Activated T-helper 17 cell treated with anti-CD3 and anti-CD28 coated beads, Interleukin-2, amount 50 U/mL, for 72 hours (primary cell): ENCODE results near the gene NAPA. TPM values are rescaled to one million over a fixed set of nuclear protein-coding genes. Genes with fewer than 3 reads are reported as not detected.

ENCODE experiments used
- ATAC-seq: fragments of 150-1000 bp; cut with Tn5 transposase; replicated peaks from 2 replicates; pipeline ENCODE4 v1.10.0; 2021; ENCODE audit warnings: mild to moderate bottlenecking, moderate library complexity
- H3K27ac Mint-ChIP-seq: one replicate; pipeline ENCODE4 v1.8.0; 2022; ENCODE audit warnings: mixed read lengths
- H3K27me3 Mint-ChIP-seq: one replicate; pipeline ENCODE4 v1.8.0; 2022; ENCODE audit warnings: mixed read lengths
- H3K36me3 Mint-ChIP-seq: one replicate; pipeline ENCODE4 v1.8.0; 2022; ENCODE audit warnings: low read depth, mild to moderate bottlenecking, mixed read lengths
- H3K4me1 Mint-ChIP-seq: one replicate; pipeline ENCODE4 v1.8.0; 2022; ENCODE audit warnings: mixed read lengths
- H3K4me3 Mint-ChIP-seq: one replicate; pipeline ENCODE4 v1.8.0; 2022; ENCODE audit warnings: mild to moderate bottlenecking, mixed read lengths
- H3K9me3 Mint-ChIP-seq: one replicate; pipeline ENCODE4 v1.8.0; 2022; ENCODE audit warnings: mixed read lengths
- total RNA-seq, 2 donors: library from RNA; stranded (reverse); gene quantifications; one replicate each; pipeline ENCODE4 v1.2.3, GENCODE V29; 2022

NAPA gene
- total RNA-seq, 2 donors from 2014 or later, result 33.7 to 72.4 TPM

DNA sequence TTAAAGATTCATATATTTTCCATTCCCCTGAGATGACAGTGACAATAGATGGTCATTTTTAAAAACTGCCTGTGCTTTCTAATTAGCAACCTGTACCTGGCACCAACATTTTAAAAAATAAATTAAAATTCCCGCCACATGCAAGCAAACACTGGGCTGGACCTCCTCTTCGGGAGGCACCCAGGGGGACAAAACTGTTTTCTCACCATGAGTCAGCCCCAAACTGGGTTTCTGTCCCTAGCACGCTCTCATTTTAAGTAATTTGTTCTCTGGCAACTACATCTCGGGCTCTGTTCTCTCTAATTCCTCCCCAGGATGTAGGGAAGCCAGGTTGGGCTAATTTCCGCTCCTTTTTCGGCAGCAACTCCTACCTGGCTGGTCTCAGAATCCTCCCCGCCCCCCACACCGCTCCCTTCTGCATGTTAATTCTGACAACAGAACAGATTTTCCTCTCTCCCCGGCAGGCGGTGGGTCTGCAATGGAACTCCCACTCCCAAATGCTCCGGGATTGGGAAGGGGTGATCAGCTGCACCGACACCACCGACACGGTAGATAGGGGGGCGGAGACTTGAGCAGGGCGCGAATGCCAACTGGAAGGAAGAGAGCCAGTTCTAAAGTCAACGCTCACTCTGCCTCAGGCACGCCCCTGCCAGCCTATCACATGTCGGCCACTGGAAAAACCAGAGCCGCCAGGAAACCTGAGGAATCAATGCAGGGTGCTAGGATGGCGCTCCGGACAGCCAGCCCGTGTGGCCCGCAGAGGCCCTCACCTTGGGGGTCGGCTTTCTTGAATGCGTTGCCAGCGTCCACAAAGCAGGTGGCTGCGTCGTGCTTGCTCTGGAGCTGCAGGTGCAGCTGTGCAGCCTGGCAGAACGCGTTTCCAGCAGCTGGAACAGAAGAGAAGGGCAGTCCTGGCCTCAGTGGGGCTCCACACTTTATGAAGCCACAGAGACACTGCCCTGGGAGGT lies 14.7 kb downstream of the NAPA start:
- no peak overlapping the region for H3K4me3 Mint-ChIP-seq
- H3K36me3 Mint-ChIP-seq, result peaks cover 45% of the 10 kb centered on the region
- no peak for ATAC-seq
- no peaks in the 10 kb centered on the region for H3K9me3 Mint-ChIP-seq
- no peaks in the 10 kb centered on the region for H3K27me3 Mint-ChIP-seq
- no peak overlapping the region for H3K27ac Mint-ChIP-seq
- H3K4me1 Mint-ChIP-seq, result peaks cover 4% of the 10 kb centered on the region

DNA sequence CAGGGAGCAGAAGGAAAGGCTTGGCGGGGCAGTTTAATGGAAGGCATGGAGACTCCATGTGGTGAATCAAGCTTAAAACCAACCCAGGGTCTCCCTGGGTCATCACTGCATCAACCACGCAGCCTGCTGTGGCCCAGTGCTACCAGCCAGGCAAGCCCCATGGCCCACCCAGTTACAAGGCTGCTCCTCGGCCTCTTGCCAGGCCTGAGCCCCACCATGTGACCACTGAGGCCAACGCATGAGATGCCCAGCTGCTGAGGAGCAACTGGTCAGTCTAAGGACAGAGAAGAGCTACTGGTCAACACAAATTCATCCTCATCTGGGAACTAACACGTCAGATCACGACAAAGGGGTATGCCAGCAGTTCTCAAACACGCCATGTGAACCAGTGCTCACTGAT lies 15.5 kb downstream of the NAPA start:
- H3K27me3 Mint-ChIP-seq, result no peaks in the 10 kb centered on the region

DNA sequence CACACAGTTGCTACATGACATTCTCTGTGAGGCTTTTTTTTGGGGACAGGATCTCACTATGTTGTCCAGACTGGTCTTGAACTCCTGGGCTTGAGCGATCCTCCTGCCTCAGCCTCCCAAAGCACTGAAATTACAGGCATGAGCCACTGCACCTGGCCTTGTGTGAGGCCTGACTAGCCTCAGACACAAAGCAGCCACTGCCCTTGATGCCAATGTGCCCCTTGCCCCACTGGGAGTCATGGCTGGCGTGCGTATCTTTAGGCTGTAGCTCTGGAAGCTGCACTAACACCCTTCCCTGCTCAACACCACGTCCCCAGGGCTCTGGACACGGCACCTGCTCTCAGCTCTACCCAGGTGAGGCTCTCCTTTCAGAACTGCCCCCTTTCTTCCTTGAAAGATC lies 16.3 kb downstream of the NAPA start:
- Mint-ChIP-seq H3K27ac (peak overlapping the region; percentile 62), H3K4me3 (no peak overlapping the region), H3K36me3 (peaks cover 30% of the 10 kb centered on the region), H3K4me1 (no peaks in the 10 kb centered on the region), H3K27me3 (no peaks in the 10 kb centered on the region), H3K9me3 (no peaks in the 10 kb centered on the region)
- no peak for ATAC-seq

More for the DNA sequence above, 15.5 kb downstream of the NAPA start:
- Mint-ChIP-seq H3K27ac (no peak overlapping the region), H3K36me3 (peaks cover 37% of the 10 kb centered on the region), H3K4me1 (no peaks in the 10 kb centered on the region), H3K9me3 (no peaks in the 10 kb centered on the region), H3K4me3 (no peak overlapping the region)
- ATAC-seq, result no peak

DNA sequence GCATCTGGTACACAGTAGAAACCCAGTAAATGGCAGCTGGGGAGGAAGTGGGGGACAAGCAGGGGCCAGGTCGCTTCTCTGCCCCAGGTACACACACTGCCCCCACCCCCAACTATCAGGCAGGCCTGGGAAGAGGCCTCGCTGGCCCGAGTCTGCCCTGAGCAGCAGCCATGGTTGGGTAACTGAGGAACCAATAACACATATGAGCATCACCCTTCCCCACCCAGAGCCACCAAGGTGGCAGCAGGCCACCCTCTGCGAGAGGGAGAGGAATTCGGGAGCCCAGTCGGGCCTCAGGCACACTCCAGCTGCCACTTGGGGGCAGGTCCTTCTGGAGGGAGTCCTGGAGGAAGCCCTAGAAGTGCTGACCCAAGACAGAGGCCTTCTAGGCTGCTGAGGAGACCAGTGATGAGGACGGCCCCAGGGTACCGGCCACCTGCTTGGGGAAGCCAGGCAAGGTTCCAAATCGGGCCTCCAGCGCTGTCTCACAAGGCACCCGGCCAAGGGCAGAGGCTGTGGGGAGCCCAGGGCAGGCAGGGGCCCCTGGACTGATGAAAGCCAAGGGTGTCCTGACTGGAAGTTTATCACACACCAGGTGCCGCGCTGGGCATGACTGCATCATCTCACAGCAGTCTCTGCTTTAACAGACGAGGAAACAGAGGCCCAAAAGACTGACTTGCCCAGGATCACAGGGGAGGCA lies 16.9 kb downstream of the NAPA start:
- Mint-ChIP-seq H3K27me3 (no peaks in the 10 kb centered on the region), H3K27ac (no peak overlapping the region), H3K4me1 (no peaks in the 10 kb centered on the region), H3K36me3 (peaks cover 25% of the 10 kb centered on the region), H3K4me3 (no peak overlapping the region), H3K9me3 (no peaks in the 10 kb centered on the region)
- ATAC-seq, result no peak

DNA sequence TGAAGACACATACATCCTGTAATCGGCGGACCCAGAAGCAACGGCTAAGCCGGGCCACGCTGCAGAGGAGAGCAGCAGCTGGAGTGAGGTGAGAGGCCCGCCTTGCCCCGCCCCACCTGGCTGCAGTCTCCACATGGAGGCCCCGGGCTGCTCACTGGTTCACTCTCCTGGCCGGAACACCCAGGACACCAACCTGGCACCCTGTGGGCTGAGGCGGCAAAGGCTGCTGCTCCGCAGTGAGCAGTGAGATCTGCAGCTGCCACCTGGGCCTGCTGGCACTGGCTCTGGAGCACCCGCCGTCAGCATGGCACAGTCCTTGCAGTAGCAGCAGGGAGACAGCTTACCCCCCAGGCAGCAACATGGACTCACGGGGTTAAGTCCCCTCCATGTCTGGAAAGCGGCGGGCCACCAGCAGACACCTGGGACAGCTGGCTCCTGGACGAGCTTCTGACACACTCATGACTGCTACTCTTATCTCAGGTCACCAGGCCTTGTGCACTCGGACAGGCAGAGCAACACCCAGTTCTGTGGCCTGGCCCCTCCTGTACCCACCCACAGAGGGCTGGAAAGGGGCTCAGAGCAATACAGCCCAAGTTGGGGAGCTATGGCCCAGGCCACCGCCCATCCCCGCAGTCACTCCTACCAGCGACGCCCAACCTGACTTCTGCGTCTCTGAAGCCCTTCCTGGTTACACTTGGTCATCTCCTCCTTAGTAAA lies 17.7 kb downstream of the NAPA start:
- Mint-ChIP-seq H3K9me3 (no peaks in the 10 kb centered on the region), H3K4me3 (no peak overlapping the region), H3K27ac (no peak overlapping the region), H3K4me1 (no peaks in the 10 kb centered on the region), H3K27me3 (no peaks in the 10 kb centered on the region), H3K36me3 (peaks cover 17% of the 10 kb centered on the region)
- ATAC-seq, result no peak

DNA sequence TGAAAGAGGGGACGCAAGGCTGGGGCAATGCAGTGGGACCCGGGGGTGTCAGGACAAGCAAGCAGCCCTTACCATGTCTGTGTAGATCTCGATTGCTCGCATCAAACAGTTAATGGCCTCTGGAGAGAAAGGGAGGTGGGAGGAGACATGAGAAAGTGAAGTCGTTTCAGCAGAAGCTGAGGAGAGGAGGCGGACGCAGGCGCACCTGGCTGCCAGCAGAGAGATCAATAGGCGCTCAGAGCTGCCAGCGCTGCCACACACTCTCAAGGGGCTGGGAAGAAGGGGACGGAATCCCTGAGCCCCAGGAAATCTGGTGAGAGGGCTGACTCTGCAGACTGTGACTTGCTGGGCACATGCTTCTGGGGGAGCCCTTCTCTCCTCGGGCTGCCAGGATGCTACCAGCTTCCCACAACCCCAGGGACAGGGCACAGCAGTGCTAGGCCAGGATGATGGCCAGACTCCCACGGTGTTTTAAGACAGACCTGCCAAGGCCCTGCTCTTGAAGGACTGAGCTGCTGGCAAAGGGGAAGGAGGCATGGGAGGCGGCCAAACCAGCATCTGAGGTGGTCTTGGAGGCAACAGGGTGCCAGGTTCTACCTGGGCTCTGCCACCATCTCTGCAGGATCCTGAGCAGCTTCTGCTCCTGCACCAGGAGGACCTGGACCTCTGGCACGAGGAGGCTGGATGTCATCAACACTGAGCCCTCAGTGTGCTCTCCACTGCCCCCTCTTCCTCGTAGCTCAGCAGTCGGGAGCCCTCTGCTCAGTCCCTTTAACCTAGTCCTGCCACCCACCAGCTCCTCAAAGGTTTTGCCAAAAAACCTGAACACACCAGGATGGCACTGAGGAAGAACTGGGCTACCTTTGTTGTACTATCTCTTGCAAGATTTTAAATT lies 19.1 kb downstream of the NAPA start:
- Mint-ChIP-seq H3K4me1 (no peaks in the 10 kb centered on the region), H3K27ac (peak overlapping the region; percentile 63), H3K27me3 (no peaks in the 10 kb centered on the region), H3K4me3 (no peak overlapping the region), H3K9me3 (no peaks in the 10 kb centered on the region), H3K36me3 (peaks cover 7% of the 10 kb centered on the region)
- ATAC-seq, result no peak

DNA sequence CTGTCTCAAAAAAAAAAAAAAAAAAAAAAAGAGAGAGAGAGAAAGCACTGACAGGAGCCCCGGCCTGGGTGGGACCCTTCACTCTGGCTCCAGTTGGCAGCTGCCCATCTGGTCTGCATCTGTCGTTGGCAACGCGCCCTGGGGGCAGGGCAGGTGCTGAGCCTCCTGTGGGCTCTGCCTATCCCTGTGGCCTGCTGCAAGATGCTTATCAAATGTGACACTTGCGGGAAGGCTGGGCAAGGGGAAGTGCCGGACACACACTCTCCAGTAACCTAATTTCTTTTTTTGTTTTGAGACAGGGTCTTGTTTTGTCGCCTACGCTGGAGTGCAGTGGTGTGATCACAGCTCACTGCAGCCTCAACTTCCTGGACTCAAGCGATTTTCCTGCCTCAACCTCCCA lies 20.1 kb downstream of the NAPA start:
- Mint-ChIP-seq H3K27me3 (no peaks in the 10 kb centered on the region), H3K36me3 (peaks cover 10% of the 10 kb centered on the region), H3K4me1 (peaks cover 6% of the 10 kb centered on the region), H3K9me3 (no peaks in the 10 kb centered on the region), H3K27ac (no peak overlapping the region), H3K4me3 (no peak overlapping the region)
- no peak for ATAC-seq

DNA sequence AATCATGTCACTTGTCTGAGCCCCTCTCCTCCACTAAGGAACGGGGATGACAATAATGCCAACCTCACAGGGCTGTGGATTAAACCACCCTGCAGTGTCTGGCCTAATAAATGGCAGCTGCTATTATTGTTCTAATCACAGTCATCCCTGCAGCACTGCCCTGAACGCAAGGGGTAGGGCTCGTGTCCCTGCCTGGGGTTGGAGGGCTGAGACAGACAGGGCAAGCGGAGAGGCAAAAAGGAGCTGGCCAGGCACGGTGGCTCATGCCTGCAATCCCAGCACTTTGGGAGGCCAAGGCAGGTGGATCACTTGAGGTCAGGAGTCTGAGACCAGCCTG lies 20.7 kb downstream of the NAPA start:
- Mint-ChIP-seq H3K4me1 (peaks cover 6% of the 10 kb centered on the region), H3K4me3 (no peak overlapping the region), H3K36me3 (peaks cover 10% of the 10 kb centered on the region), H3K9me3 (no peaks in the 10 kb centered on the region), H3K27ac (no peak overlapping the region), H3K27me3 (no peaks in the 10 kb centered on the region)
- no peak for ATAC-seq

DNA sequence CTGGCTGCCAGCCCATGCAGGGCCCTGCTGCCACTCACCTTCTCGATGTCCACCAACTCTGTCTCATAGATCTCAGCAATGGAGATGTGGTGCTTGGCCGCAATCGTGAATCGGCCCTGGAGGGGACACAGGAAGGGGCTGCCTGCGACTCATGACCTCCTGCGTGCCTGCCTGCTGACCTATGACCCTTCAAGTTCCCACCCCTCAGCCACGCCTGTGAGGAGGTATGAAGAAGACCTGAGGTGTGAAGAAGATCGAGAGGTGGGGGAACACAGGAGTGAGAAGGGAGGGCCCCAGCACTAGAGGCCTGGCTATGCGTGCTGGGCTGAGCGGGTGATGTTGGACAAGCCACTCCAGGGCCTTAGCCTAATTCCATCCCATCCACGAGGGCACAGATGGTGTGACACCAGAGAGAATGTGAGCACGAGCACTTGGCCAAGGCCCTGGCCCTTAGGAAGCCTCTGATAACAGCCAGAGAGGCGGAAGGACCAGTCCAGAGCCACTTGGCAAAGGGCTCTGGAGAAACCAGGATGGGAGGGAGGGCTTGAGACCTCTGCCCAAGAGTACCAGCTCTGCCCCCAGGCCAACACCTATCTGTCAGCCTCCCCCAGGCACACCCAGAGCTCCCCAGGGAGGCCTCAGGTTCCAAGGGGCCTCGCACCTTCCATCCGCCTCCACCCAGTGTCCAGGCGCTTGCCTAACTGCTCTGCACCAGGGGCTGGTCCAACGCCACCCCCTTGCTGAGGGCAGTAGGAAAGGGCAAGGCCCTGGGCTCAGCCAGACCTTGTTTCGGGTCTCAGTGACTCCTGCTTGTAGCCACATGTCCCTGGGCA lies 21.3 kb downstream of the NAPA start:
- no peak overlapping the region for H3K4me3 Mint-ChIP-seq
- no peak for ATAC-seq
- H3K27me3 Mint-ChIP-seq, result no peaks in the 10 kb centered on the region
- H3K27ac Mint-ChIP-seq, result peak overlapping the region; percentile 53
- peaks cover 6% of the 10 kb centered on the region for H3K4me1 Mint-ChIP-seq
- H3K9me3 Mint-ChIP-seq, result no peaks in the 10 kb centered on the region
- peaks cover 10% of the 10 kb centered on the region for H3K36me3 Mint-ChIP-seq

DNA sequence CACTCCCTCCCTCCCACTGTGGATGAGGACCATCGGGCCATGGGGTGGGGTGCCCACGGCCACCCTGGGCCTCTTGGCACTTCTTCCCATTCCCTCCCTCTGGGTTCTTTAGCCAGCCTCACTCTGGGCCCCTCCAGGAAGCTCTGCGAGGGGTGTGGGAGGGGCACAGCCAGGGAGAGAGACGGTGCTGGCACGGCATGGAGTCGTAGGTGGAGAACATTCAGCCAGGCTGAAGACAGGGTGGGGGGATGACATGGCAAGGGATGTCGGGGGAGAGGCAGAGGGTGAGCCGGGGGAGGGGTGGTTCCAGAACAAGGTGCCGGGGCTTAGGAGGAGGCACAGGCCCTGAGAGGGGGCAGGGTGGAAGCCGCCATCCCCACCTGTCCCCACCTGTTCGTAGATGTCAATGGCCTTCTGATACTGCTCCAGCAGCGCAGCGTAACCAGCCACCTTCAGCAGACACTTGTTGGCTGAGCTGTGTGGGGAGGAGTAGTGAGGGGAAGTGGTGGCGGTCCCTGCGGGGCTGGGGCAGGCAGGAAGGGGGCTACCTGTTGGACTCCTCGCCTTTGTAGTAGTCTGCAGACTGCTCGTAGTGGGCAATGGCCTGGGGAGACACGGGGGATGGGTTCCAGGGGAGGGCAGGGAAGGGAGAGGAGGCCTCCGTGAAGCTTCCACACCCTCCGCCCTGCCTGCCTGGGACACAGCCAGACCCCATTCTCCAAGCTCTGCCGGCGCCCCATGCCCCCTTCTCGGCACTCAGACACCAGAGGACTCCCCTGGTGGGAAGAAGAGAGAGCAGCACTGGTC lies 22.1 kb downstream of the NAPA start:
- H3K9me3 Mint-ChIP-seq, result no peaks in the 10 kb centered on the region
- no peaks in the 10 kb centered on the region for H3K27me3 Mint-ChIP-seq
- no peak for ATAC-seq
- peaks cover 6% of the 10 kb centered on the region for H3K4me1 Mint-ChIP-seq
- peak overlapping the region; percentile 53 for H3K27ac Mint-ChIP-seq
- no peak overlapping the region for H3K4me3 Mint-ChIP-seq
- peaks cover 10% of the 10 kb centered on the region for H3K36me3 Mint-ChIP-seq

DNA sequence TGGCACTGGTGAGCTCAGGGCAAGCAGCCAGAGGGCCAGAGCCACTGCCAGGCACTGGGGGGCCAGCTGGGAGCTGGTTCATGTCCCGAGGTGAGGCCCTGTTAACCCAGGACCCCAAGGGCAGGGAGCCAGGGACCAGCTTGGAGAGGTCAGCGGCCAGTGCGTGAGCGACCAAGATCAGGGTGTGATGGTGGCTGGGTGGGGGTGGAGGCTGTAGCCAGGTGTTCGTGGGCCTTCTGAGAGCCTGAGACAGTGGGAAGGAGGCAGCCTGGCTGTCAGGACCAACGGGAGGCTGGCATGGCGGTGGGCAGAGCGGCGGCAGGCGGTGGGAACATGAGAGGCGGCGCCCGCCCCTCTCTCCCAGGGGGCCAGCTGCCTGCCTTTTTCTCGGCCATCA lies 22.7 kb downstream of the NAPA start:
- no peak for ATAC-seq
- Mint-ChIP-seq H3K27me3 (no peaks in the 10 kb centered on the region), H3K27ac (no peak overlapping the region), H3K9me3 (no peaks in the 10 kb centered on the region), H3K36me3 (peaks cover 10% of the 10 kb centered on the region), H3K4me3 (no peak overlapping the region), H3K4me1 (peaks cover 6% of the 10 kb centered on the region)

DNA sequence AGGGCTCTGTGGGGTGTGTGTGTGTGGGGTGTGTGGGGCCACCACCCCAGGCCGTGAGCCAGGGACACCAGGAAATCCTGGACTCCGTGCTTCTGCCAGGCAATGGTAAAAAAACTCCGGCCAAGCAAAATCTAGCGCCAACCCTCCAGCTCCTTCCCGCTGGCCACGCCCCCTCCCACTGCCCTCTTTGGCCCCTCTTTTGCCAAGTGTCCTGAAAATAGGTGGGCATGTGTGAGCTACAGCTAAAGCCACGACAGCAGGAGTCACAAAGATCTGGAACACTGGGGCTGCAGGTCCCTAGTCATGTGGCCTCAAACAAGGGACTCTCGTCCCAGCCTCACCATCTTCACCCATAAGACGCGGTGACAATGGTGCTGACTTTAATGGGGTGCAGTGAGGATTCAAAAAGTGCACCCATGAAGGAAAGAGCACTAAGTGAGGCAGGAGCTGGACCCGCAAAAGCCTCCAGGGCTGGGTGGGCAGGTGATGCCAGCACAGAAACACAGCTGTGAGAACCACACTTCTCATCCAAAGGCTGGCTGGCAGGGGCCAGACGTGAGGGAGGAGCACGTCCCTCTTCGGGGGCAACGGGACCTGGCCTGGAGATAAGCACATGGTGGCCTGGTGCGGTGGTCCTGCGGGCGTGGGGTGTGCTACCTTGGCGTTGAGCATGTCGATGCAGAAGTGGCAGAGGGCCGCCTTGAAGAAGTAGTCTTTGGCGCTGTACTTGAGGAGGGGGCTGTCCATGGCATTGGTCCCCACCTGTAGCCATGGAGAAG lies 23.3 kb downstream of the NAPA start:
- Mint-ChIP-seq H3K9me3 (no peaks in the 10 kb centered on the region), H3K27ac (no peak overlapping the region), H3K4me1 (peaks cover 6% of the 10 kb centered on the region), H3K27me3 (no peaks in the 10 kb centered on the region), H3K4me3 (no peak overlapping the region), H3K36me3 (peaks cover 10% of the 10 kb centered on the region)
- ATAC-seq, result no peak
